DND-41 (cell line): ENCODE results near the gene RAB3B.

Experiments
- EZH2 ChIP-seq: IDR thresholded peaks from 3 replicates; pipeline ENCODE4 v1.6.1; 2012; ENCODE audit warnings: borderline replicate concordance, low read depth, mild to moderate bottlenecking, moderate library complexity, low read length, inconsistent platforms; ENCODE audit not compliant: severe bottlenecking
- TF ChIP-seq, protein P1 (sequence below): IDR thresholded peaks from 2 replicates; pipeline ENCODE4 v1.5.1; 2012; ENCODE audit warnings: borderline replicate concordance, low read length, moderate library complexity, mild to moderate bottlenecking; ENCODE audit not compliant: poor library complexity, severe bottlenecking; ENCODE audit errors: extremely low read depth

DNA sequence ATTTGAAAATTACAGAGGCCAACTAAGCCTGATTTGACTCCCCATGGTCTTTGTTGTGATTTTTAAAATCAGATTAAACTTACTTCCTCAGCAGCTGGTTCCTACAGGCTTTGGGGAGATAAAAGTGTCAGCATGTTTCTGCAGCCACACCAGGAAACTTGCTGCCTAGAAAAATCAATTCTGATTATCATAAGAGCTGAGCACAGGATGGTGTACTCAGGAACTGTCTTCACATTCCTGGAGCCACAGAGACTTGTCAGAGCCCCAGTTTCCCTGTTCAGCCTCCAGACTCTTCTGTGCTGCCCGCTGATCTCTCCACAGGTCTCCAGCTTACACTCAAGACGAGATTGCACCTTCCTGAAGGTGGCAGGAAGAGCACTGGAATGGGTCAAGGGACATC lies 23.9 kb downstream of the RAB3B start:
- TF ChIP-seq, protein P1, sequence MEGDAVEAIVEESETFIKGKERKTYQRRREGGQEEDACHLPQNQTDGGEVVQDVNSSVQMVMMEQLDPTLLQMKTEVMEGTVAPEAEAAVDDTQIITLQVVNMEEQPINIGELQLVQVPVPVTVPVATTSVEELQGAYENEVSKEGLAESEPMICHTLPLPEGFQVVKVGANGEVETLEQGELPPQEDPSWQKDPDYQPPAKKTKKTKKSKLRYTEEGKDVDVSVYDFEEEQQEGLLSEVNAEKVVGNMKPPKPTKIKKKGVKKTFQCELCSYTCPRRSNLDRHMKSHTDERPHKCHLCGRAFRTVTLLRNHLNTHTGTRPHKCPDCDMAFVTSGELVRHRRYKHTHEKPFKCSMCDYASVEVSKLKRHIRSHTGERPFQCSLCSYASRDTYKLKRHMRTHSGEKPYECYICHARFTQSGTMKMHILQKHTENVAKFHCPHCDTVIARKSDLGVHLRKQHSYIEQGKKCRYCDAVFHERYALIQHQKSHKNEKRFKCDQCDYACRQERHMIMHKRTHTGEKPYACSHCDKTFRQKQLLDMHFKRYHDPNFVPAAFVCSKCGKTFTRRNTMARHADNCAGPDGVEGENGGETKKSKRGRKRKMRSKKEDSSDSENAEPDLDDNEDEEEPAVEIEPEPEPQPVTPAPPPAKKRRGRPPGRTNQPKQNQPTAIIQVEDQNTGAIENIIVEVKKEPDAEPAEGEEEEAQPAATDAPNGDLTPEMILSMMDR: no peak
- no peak for TF ChIP-seq EZH2
